ENCODE measurements around the gene HCST. TPM values are rescaled to one million over a fixed set of nuclear protein-coding genes. Genes with fewer than 3 reads are reported as not detected.
"Not testable (repeated sequence)": the region's sequence is repeated elsewhere in the genome, so short reads cannot be mapped to it uniquely, and the experiment has no call there.

HCST gene
- total RNA-seq, 2 experiments from 2014 or later, result 117 to 137 TPM

GRCh38 chr19:35901055-35901644 is 1.2 kb upstream of the HCST start:
- Mint-ChIP-seq H3K4me3 (peak overlapping the region; percentile 95), H3K27ac (peak overlapping the region; percentile 97), H3K9me3 (no peaks in the 10 kb centered on the region), H3K27me3 (no peaks in the 10 kb centered on the region), H3K36me3 (ENCODE audit: low read depth) (peaks cover 36% of the 10 kb centered on the region), H3K4me1 (peaks cover 52% of the 10 kb centered on the region)
- no peak for DNase-seq
- POLR2A ChIA-PET, result no interaction called here
- CTCF ChIA-PET, result interaction anchor here (1.0 kb wide), 1 partner anchor 24 kb away, joined by 3 read pairs; no protein-coding TSS in a partner anchor

- Mint-ChIP-seq H3K9me3 (no peaks in the 10 kb centered on the region), H3K4me3 (peak overlapping the region; percentile 95), H3K36me3 (ENCODE audit: low read depth) (peaks cover 30% of the 10 kb centered on the region), H3K27ac (peak overlapping the region; percentile 97), H3K27me3 (no peaks in the 10 kb centered on the region), H3K4me1 (peaks cover 49% of the 10 kb centered on the region)
- ChIA-PET CTCF (interaction anchor here (1.0 to 2.5 kb wide), 3 partner anchors 10 to 28 kb away, joined by 3 to 9 read pairs (median 3); no protein-coding TSS in a partner anchor), POLR2A (no interaction called here)
- DNase-seq, result no peak
Observed at GRCh38 chr19:35902870-35903475, 644 bp downstream of the HCST start.

GRCh38 chr19:35903550-35904179 is 1.3 kb downstream of the HCST start:
- peak overlapping the region; percentile 97 for H3K27ac Mint-ChIP-seq
- no peaks in the 10 kb centered on the region for H3K27me3 Mint-ChIP-seq
- no peaks in the 10 kb centered on the region for H3K9me3 Mint-ChIP-seq
- CTCF ChIA-PET, result interaction anchor here (1.0 to 2.5 kb wide), 3 partner anchors 9 to 27 kb away, joined by 3 to 9 read pairs (median 3); no protein-coding TSS in a partner anchor
- peaks cover 50% of the 10 kb centered on the region for H3K4me1 Mint-ChIP-seq
- H3K36me3 Mint-ChIP-seq (ENCODE audit: low read depth), result peaks cover 25% of the 10 kb centered on the region
- H3K4me3 Mint-ChIP-seq, result peak overlapping the region; percentile 95
- POLR2A ChIA-PET, result no interaction called here
- DNase-seq, result peak; percentile 94

- DNase-seq, result no peak
- Mint-ChIP-seq H3K4me1 (peaks cover 57% of the 10 kb centered on the region), H3K36me3 (ENCODE audit: low read depth) (peaks cover 18% of the 10 kb centered on the region), H3K27me3 (no peaks in the 10 kb centered on the region), H3K27ac (peak overlapping the region; percentile 67), H3K9me3 (no peaks in the 10 kb centered on the region), H3K4me3 (peak overlapping the region; percentile 33)
- POLR2A ChIA-PET, result no interaction called here
- CTCF ChIA-PET, result interaction anchor here (1.6 to 2.5 kb wide), 2 partner anchors 8 to 27 kb away, joined by 3 to 9 read pairs; no protein-coding TSS in a partner anchor
Observed at GRCh38 chr19:35904311-35905068, 2.2 kb downstream of the HCST start.

- CTCF ChIA-PET, result interaction anchor here (0.6 kb wide), 1 partner anchor 53 kb away, joined by 3 read pairs; no protein-coding TSS in a partner anchor
- H3K27ac Mint-ChIP-seq, result peak overlapping the region; percentile 67
Observed at GRCh38 chr19:35905178-35905727, 2.9 kb downstream of the HCST start.

GRCh38 chr19:35907377-35907745 is 5.0 kb downstream of the HCST start:
- Mint-ChIP-seq H3K9me3 (no peaks in the 10 kb centered on the region), H3K4me3 (no peak overlapping the region), H3K36me3 (ENCODE audit: low read depth) (peaks cover 17% of the 10 kb centered on the region), H3K27me3 (no peaks in the 10 kb centered on the region), H3K27ac (peak overlapping the region; percentile 68), H3K4me1 (peaks cover 54% of the 10 kb centered on the region)
- CTCF ChIA-PET, result no interaction called here
- no peak for DNase-seq
- POLR2A ChIA-PET, result no interaction called here

More at GRCh38 chr19:35905178-35905727, 2.9 kb downstream of the HCST start:
- POLR2A ChIA-PET, result interaction anchor here (0.6 kb wide), 1 partner anchor 17 kb away, joined by 5 read pairs; no protein-coding TSS in a partner anchor
- Mint-ChIP-seq H3K36me3 (ENCODE audit: low read depth) (peaks cover 17% of the 10 kb centered on the region), H3K4me3 (no peak overlapping the region), H3K27me3 (no peaks in the 10 kb centered on the region), H3K9me3 (no peaks in the 10 kb centered on the region), H3K4me1 (peaks cover 62% of the 10 kb centered on the region)
- no peak for DNase-seq

GRCh38 chr19:35908010-35908441 is 5.7 kb downstream of the HCST start, which contains the start of gene TYROBP:
TSS of gene TYROBP (minus strand) at chr19:35908295. CDS start at chr19:35908228, 67 bp downstream.
- Mint-ChIP-seq H3K4me3 (no peak within 1 kb of the TSS), H3K27me3 (no peaks in the 10 kb centered on the region), H3K9me3 (no peaks in the 10 kb centered on the region), H3K27ac (peak within 1 kb of the TSS; percentile 79), H3K36me3 (ENCODE audit: low read depth) (peaks cover 15% of the 10 kb centered on the region), H3K4me1 (peaks cover 50% of the 10 kb centered on the region)
- ChIA-PET CTCF (interaction anchor here (1.2 to 1.6 kb wide), 2 partner anchors 26 to 50 kb away, joined by 5 read pairs; no protein-coding TSS in a partner anchor), POLR2A (no interaction called here)
- no peak for DNase-seq

- H3K27me3 Mint-ChIP-seq, result no peaks in the 10 kb centered on the region
- ChIA-PET POLR2A (no interaction called here), CTCF (interaction anchor here (0.8 to 1.6 kb wide), 4 partner anchors 12 to 51 kb away, joined by 3 to 5 read pairs (median 4); no protein-coding TSS in a partner anchor)
- DNase-seq, result no peak
- peaks cover 40% of the 10 kb centered on the region for H3K4me1 Mint-ChIP-seq
- no peaks in the 10 kb centered on the region for H3K9me3 Mint-ChIP-seq
- H3K27ac Mint-ChIP-seq, result peak overlapping the region; percentile 79
- no peak overlapping the region for H3K4me3 Mint-ChIP-seq
- peaks cover 6% of the 10 kb centered on the region for H3K36me3 Mint-ChIP-seq (ENCODE audit: low read depth)
Observed at GRCh38 chr19:35908973-35909683, 6.8 kb downstream of the HCST start.

GRCh38 chr19:35909684-35910035 is 7.3 kb downstream of the HCST start:
- peaks cover 3% of the 10 kb centered on the region for H3K36me3 Mint-ChIP-seq (ENCODE audit: low read depth)
- no peaks in the 10 kb centered on the region for H3K27me3 Mint-ChIP-seq
- no peaks in the 10 kb centered on the region for H3K9me3 Mint-ChIP-seq
- peaks cover 35% of the 10 kb centered on the region for H3K4me1 Mint-ChIP-seq
- no peak overlapping the region for H3K4me3 Mint-ChIP-seq
- POLR2A ChIA-PET, result no interaction called here
- no peak for DNase-seq
- peak overlapping the region; percentile 79 for H3K27ac Mint-ChIP-seq
- CTCF ChIA-PET, result interaction anchor here (0.8 to 1.6 kb wide), 3 partner anchors 11 to 27 kb away, joined by 3 to 5 read pairs (median 3); no protein-coding TSS in a partner anchor

- POLR2A ChIA-PET; DNase-seq; H3K9me3 Mint-ChIP-seq; H3K36me3 Mint-ChIP-seq (ENCODE audit: low read depth); H3K4me3 Mint-ChIP-seq; H3K27ac Mint-ChIP-seq; H3K27me3 Mint-ChIP-seq: not testable (repeated sequence)
- CTCF ChIA-PET, result interaction anchor here (1.0 to 1.3 kb wide), 2 partner anchors 21 to 170 kb away, joined by 3 read pairs; no protein-coding TSS in a partner anchor
- H3K4me1 Mint-ChIP-seq, result peaks cover 28% of the 10 kb centered on the region
Observed at GRCh38 chr19:35910355-35910754, 8.0 kb downstream of the HCST start.

GRCh38 chr19:35911173-35911572 is 8.8 kb downstream of the HCST start:
- ChIA-PET CTCF (no interaction called here), POLR2A (no interaction called here)
- no peak for DNase-seq
- H3K4me1 Mint-ChIP-seq, result peaks cover 28% of the 10 kb centered on the region
- H3K4me3 Mint-ChIP-seq, result no peak overlapping the region
- H3K27ac Mint-ChIP-seq, result no peak overlapping the region
- H3K36me3 Mint-ChIP-seq (ENCODE audit: low read depth), result no peaks in the 10 kb centered on the region
- H3K27me3 Mint-ChIP-seq, result no peaks in the 10 kb centered on the region
- H3K9me3 Mint-ChIP-seq, result no peaks in the 10 kb centered on the region

Measured in activated CD4-positive, alpha-beta T cell treated with anti-CD3 and anti-CD28 coated beads, Interleukin-2, amount 10 ng/mL, durations not matched to agents 7 days and 5 days (primary cell).